Activated T-cell treated with anti-CD3 and anti-CD28 coated beads, Interleukin-2, amount 50 U/mL, for 1 hour (primary cell): Measurements from ENCODE around the gene FNBP1L.
A peak's percentile ranks its signal among the peaks of the same experiment; 100 is the strongest.

Source experiments
- DNase-seq: peaks from one replicate; pipeline ENCODE4 v3.0.0-alpha.2; 2020

FNBP1L gene

DNA sequence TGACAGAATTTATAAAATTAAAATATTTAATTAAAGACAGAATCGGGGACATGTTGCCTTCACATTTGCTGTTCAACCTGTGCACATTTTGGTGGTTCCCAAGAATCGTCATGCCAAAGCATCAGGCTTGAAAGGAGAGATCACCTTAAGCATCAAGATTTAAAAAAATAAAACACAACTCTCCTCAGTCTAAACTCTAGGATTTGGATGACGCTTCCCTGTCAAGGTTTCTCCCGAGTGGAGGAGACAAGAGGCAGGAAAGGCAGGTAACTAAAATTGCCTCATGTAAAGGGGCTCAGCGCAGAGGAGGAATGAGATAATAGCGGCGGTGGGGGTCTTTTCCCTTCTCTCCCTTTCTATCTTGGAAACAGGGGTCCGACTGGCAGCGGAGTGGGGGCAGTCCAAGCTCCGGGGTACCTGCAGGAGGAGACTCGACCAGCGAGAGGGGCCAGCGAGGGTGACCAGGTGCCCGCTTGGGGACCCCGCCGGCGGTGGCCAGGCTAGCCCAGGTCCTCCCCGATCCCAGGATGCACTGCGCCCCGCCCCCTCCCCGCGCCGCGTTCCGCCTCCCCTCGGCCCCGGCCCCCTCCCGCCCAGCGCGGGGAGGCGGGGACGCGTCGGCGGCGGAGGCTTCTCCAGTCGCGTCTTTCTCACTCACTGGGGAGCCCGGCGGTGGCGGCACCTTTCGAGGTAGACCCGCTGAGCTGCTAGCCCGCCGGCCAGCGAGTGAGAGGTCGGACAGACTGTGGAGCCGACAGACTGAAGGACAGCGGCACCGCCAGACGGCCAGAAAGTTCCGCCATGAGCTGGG, at the start of gene FNBP1L:
Gene FNBP1L (plus strand): TSS at position 638 of the 811 bp plus-strand sequence. CDS start 164 bp downstream, at position 802.
- peak; percentile 69 for DNase-seq

DNA sequence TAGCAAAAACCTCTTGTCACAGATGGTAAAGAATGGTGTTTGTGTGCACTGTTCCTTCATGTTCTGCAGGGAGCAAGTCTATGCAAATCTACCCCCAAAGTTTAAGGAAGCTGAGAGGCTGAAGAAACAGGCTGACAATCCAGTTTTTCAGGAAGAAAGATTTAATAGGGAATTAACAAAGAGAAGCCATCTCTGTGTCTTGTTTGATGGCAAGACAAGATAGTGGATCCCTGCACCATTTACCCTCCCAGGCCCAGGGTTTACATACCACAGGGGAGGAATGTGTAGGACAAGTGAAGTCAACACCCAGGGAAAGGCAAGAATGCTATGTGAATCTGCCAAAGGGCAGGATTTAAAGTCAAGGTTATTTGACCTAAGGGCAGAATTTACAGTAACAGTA, 48.1 kb upstream of the FNBP1L start:
- DNase-seq: no peak

DNA sequence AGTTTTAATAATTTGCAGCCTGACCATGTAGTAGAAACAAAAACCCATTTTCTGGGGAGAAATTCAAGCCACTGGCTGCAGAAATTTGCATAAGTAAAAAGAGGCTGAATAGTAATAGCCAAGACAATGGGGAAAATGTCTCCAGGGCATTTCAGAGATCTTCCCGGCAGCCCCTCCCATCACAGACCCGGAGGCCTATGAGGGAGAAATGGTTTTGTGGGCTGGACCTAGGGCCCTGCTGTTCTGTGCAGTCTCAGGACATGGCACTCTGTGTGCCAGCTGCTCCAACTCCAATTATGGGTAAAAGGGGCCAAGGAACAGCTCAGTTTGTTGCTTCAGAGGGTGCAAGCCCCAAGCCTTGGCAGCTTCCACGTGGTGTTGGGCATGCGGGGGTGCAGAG, 39.7 kb upstream of the FNBP1L start:
- DNase-seq: no peak

DNA sequence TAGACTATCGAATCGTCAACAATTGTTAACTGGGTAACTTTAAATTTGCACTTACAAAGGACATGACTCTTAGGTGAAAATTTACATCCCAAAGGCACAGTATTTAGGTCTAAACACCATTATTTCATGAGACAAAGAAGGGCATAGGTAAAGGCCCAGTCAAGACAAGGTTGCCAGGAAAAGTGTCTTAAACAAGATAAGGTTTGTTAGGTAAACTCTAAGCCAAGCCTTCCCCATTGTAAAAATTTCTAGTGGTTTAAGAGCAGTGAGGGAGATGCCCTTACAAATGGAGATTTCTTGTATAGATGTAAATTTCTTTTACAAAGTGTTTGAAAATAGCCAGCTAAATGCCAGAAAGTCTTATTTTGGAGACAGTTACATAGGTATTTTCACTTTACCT, 36.9 kb upstream of the FNBP1L start:
- no peak for DNase-seq

DNA sequence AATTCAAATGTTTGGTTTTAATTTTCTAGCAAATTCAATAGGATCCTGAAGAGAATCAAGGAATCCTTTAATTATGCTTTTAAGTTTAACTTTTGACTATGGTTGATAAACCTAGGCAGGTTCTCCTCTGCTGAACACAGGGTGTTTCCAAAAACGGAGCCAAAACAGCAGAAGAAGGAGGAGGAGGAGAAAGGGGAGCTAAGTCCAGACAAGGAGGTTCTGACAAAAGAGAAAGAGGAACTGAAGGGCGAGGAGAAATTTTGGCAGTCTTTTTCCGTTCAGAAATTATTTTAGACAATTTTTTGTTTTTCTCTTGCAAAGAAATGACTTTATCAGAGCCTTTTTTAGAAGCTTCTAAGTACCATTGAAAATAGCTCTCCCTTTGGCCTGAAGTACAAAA, 33.2 kb upstream of the FNBP1L start:
- no peak for DNase-seq

DNA sequence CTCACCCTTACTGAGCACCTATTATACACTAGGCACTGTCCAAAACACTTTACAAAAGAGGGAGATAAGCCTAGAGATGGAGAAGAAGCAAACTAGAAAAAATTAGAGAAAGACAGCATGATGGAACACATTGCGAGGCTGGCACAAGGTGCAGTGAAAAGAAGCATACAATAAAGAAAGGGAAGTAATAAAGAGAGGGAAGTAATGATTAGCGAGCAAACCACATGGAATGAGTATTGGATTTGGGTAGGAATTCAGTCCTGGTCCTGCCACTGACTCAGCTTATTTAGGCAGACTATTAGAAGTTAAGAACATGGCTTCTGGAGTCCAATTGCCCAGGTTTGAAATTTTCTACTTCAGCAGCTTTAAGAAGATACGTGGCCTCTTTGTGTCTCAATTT, 32.6 kb upstream of the FNBP1L start:
- no peak for DNase-seq

DNA sequence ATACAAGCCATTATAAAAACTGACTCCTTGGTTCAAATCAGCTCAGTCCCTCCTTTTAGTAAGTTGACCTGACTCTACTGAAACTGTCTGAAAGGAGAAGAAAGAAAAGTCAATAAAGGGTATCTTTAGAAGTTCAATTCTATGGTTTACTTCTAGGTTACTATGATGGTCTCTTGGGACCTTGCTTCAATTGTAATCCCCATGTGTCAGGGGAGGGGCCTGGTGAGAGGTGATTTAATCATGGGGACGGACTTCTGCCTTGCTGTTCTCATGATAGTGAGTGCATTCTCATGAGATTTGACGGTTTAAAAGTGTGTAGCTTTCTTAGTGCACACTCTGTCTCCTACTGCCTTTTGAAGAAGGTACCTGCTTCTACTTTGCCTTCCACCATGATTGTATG, 31.7 kb upstream of the FNBP1L start:
- DNase-seq: no peak

DNA sequence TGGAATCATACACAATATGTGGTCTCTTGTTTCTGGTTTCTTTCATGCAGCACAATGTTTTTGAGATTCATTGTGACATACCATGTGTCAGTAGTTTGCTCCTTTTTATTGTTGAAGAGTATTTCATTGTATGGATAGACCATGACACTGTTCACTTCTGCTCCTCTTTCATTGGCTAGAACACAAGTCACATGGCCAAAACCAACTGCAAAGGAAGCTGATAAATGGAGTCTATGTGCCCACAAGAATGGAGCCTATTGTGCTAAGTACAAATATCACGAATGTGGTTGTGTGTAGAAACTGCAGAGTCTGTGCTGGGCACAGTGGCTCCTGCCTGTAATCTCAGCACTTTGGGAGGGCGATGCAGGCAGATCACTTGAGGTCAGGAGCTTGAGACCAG, 28.6 kb upstream of the FNBP1L start:
- no peak for DNase-seq

DNA sequence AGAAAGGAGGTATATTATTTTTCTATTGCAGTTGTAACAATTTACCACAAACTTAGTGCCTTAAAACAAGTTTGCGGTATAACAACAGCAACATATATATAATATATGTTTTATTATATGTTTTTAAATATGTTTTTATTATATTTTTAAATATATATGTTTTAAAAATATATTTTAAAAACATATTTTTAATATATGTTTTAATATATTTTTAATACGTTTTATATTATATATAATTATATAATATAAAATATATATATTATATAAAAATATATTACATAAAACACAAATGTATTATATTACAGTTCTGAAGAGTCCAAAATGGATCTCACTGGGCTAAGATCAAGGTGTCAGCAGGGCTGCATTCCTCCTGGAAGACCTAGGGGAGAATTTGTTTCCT, 27.5 kb upstream of the FNBP1L start:
- no peak for DNase-seq

DNA sequence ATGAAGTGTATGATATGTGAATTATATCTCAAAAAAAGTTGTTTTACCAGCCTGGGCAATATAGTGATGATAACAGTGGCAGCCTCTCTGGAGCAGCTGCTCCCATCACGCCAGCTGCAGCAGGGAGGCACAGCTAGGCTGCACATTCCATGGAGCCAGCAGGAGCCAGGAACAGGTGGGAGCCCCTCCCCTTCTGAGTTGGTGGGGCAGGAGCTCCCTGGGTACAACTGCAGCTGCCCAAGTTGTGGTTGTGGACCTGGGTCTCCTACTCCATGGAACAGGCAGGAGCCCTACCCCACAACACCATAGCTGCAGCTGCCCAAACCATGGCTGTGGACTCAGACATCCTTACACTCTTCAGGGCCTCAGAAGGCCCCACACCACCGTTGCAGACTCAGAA, 21.7 kb upstream of the FNBP1L start:
- no peak for DNase-seq

DNA sequence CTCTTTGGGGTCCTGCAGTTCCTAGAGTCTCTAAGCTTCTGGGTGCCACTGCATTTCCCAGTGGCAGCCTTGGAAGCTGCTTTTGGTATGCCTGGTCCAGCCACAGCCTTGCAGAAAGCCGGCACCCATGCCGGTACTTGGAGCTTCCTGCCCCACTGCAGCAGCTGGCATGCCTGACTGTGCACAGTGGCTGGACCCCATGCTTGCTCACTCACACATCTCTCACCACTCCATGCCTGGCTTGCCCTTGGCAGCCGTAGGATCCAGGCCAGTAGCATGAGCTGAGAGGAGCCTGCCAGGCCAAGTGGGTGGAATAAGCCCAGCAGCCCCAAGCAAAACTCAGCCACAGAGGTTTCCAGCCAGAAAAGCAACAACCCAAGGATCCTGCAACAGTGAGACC, 20.3 kb upstream of the FNBP1L start:
- DNase-seq: no peak

DNA sequence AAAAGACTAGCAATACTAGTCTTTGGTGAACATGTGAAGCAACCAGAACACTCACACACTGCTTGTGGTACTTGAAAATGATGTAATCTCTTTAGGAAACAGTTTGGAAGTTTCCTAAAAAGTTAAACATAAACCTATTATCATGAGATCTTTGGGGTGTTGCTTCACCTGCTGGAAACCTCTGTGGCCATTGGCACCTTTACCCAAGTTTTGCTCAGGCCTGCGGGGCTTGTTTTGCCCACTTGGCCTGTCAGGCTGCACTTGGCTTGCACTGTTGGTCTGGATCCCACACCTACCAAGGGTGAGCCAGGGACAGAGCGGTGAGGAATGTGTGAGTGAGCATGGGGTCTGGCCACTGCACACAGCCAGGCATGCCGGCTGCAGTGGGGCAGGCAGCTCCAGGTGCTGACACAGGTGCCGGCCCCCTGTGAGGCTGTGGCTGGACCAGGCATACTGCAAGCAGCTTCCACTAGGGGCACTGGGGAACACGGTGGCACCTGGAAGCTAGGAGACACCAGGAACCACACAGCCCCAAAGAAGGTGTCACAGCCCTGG, 14.4 kb upstream of the FNBP1L start:
- DNase-seq: no peak

DNA sequence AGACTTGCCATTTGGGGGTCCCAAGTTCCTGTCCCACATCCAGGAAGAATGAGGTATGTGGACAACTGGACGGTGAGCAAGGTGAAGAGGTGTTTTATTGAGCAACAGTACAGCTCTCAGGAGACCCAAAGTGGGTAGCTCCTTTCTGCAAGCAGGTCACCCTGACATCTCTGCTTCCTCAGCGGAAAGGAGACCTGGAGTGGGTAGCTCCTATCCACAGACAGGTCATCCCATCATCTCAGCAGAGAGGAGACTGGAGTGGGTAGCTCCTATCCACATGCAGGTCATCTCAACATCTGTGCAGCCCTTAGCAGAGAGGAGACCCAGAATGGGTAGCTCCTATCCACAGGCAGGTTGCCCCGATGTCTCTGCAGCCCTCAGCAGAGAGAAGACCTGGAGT, 13.8 kb upstream of the FNBP1L start:
- DNase-seq: no peak

DNA sequence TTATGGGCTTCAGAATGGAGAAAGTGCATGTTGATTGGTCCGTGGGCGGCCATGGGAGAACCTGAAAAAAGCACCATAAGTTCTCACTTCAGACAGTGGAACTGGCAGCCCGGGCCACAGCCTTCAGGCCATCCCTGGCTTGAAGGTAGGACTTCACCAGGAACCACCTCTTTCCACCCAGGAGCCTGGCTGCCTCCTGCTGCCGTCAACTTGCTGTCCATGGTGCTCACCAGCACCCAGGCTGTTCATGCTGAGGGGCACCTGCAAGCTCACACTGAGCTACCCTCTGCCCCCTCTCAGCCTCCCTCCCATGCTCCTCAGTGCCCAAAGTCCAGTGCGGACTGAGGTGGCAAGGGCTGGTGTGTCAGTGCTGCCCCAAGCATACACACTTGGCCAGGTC, 12.9 kb upstream of the FNBP1L start:
- DNase-seq: no peak

DNA sequence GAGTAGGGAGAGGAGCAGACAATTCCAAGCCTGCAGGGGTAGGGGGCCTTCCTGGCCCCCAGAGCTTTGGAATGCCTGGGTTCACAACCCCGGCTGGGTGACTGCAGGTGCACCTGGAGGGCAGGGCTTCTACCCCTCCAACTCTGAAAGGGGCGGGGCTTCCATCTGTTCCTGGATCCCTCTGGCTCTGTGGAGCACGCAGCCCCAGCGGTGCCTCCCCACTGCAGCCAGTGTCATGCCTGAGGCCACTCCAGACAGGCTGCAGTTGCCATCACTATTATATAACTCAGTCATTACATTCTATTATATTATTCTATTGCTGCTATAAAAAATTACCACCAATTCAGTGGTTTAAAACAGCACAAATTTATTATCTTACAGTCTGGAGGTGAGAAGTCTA, 12.5 kb upstream of the FNBP1L start:
- no peak for DNase-seq

DNA sequence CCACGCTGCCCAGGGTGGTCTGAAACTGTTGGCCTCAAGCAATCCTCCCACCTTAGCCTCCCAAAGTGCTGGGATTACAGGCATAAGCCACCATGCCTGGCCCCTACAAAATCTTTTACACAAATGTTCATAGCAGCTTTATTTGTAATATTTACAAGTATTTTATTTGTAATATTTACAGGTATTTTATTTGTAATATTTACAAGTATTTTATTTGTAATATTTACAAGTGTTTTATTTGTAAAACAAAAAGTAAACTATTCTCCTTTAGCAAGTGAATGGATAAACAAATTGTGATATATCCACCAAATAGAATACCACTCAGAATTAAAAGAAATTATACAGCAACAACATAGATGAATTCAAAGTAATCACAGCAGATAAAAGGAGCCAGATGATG, 11.4 kb upstream of the FNBP1L start:
- no peak for DNase-seq

DNA sequence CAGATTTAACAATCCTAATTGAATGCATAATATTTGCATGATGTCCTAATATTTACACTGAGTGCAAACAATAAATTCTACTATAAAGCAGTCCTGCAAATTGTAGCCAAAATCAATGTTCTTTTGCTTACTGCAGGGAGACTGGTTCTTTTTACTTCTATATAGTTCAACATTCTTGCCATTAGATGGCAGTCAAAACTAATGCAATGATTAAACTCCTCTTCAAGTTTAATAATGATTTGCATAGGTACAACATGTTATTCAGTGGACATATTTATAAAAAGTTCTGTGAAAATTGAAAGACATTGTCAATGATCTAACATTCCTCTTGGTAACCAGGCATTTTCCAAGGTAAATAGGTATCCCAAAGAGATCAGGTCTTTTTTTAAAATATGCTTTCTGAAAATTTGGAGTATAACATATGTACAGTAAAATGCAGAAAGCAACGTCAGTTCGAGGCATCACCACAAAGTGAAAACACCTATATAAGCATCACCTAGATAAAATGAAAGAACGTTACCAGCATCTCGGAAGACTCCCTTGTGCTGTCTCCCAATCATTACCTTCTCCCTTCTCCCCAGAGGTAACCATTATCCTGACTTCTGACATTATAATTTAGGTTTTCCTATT, 9.8 kb upstream of the FNBP1L start:
- no peak for DNase-seq

DNA sequence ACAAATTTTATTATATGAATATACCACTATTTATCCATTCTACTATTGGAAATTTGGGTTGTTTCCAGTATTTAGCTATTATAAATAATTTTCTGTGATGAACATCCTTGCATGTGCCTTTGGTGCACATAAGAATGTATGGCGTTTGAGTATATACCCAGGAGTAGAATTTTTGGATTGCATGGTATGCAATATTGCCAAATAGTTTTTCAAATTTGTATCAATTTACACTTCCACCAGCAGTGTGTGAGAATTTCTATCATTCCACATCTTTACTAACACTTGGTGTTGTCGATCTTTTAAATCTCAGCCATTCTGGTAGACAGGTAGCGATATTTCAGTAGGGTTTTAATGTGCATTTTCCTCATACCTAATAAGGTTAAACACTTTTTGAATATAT, 9.2 kb upstream of the FNBP1L start:
- DNase-seq: no peak

DNA sequence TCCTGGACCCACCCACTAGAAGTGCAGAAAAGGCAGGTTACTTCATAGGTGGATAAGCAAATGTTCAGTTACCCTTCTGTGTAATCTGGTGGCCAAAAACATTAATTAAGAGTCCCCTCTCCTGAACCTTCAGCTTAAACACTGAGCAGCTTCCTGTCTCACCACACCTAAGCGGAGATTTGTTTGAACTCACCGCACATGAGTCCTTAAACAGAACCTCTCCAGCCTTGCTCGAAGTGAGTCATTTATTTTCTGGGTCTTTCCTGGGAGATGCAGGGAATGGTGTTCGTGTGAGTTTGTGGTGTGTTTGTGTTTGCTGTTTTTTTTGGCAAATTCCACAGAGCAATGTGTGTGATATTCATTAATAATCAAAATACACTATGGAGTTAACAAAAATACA, 7.6 kb upstream of the FNBP1L start:
- no peak for DNase-seq

DNA sequence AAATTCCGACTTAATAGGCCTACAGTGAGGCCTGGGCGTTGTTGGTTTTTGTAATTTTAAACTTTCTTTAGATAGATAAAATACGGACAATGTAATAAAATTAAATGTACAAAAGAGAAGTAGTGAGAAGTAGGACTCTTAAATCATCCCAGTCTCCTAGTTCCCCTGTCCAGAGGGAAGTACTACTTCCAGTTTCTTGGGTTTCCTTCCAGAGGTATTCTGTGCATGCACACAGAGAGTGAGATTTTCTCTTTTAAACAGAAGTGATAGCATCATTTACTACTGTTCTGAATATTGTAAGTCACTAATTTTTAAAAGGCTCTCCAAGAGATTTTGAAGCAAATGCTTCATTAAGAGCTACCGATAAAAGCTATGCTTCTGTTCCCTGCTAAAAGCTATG, 7.2 kb upstream of the FNBP1L start:
- DNase-seq: no peak

DNA sequence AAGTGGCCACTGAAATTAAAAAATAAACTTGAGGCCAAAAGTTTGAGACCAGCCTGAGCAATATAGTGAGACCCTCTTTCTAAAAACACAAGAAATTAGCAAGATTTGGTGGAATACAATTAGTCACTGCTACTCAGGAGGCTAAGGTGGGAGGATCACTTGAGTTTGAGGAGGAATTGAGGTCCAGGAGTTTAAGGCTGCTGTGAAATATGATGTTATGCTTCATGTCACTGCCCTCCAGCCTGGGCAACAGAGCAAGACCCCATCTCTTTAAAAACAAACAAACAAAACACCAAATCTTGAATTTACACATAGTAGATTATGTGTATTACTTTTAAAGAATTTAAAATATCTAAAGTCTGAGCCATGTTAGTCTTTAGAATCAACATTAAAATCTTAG, 6.3 kb upstream of the FNBP1L start:
- DNase-seq: no peak

DNA sequence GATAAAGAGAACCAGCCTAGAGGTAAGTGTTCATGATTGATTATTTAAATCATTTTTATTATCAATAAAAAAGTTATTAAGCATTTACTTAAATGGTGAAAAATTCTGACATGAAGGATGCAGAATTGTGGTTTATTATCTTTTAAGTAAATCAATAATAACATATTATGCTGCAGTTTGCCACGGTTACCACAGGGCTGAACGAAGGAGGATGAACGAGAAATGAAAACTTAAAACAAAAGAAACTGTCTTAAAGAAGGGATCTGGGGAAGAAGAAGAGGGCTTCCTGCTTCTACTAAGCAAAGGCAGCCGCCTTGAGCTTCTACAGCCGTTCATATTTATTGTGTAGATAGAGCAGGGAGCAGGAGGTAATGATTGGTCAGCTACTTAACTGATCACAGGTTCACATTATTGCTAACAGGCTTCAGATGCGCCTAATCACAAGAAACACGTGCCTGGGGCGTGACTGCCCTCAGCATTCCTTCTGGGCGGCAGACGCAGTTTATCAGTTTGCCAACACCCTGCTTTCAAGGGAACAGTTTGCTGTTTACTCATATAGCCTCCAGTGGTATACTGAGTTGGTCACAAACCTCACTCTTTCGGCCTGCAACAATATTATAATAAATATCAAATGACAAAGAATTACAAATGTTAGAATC, 5.8 kb upstream of the FNBP1L start:
- DNase-seq: no peak

DNA sequence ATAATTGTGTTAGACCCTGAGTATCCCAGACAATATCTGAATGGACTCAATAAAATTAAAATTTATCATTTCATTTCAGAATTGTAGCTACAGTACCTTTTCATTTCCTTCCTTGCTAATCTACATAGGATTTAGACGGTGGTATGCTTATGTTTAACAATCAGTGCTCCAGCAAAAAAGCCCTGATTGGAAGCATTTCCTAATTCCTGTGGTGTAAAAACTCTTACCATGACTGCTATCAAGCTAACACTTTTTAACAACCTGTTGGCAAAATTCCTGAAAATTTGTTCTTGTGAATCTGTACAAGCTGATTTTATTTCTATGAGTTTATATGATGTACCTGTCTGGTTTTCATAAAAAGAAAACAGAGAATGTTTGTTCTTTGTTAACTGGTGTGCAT, 5.2 kb upstream of the FNBP1L start:
- DNase-seq: no peak

DNA sequence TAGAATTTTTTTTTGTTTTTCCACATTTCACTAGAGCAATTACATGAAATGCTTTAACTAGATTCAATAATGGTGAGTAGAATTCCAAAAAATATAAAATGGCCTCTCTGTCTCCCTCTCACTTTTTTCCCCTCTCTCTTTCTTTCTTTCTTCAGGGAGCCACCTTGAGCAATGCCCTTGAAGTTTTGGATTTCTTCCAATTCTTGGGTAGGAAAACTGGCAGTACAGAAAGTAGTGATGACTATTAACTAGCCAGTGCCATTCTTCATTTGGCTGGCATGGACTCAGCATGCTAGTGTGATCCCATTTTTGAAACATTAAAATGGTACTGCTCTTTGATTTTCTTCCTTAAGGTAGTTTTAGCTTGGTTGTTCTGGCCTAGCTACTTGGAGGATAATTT, 4.5 kb upstream of the FNBP1L start:
- DNase-seq: no peak
